Measurements from ENCODE around the gene ACTR8. TPM values are rescaled to one million over a fixed set of nuclear protein-coding genes. Genes with fewer than 3 reads are reported as not detected.

Gene ACTR8
- total RNA-seq, 1 donor from 2014 or later, result 43.6 TPM

- Histone ChIP-seq H3K4me3 (ENCODE audit: insufficient read depth, low read depth, low read length) (no peak overlapping the region), H4K20me1 (ENCODE audit: insufficient read depth, low read length) (no peaks in the 10 kb centered on the region), H3K27me3 (ENCODE audit: insufficient read depth, low read length) (no peaks in the 10 kb centered on the region), H3K9ac (ENCODE audit: low read length) (no peak overlapping the region), H3K36me3 (ENCODE audit: insufficient read depth, low read length) (no peaks in the 10 kb centered on the region), H3K4me2 (ENCODE audit: low read length) (no peak overlapping the region), H2AFZ (ENCODE audit: low read depth, low read length) (no peak overlapping the region), H3K27ac (ENCODE audit: low read depth, low read length) (no peak overlapping the region), H3K4me1 (ENCODE audit: insufficient read depth, low read length) (no peaks in the 10 kb centered on the region), H3K79me2 (ENCODE audit: insufficient read depth, low read length) (no peaks in the 10 kb centered on the region), H3K9me3 (ENCODE audit: insufficient read depth, low read depth, low read length) (no peaks in the 10 kb centered on the region)
- no peaks in the 10 kb centered on the region for H3K36me3 Mint-ChIP-seq (ENCODE audit: low read depth, unreplicated experiment)
- no peak for FAIRE-seq
- H3K27ac Mint-ChIP-seq (ENCODE audit: unreplicated experiment), result no peak overlapping the region
- peaks cover 7% of the 10 kb centered on the region for H3K4me1 Mint-ChIP-seq (ENCODE audit: low read depth, unreplicated experiment)
- H3K4me3 Mint-ChIP-seq (ENCODE audit: unreplicated experiment), result no peak overlapping the region
- peaks cover 16% of the 10 kb centered on the region for H3K27me3 Mint-ChIP-seq (ENCODE audit: low read depth, unreplicated experiment)
- TF ChIP-seq, protein P1, sequence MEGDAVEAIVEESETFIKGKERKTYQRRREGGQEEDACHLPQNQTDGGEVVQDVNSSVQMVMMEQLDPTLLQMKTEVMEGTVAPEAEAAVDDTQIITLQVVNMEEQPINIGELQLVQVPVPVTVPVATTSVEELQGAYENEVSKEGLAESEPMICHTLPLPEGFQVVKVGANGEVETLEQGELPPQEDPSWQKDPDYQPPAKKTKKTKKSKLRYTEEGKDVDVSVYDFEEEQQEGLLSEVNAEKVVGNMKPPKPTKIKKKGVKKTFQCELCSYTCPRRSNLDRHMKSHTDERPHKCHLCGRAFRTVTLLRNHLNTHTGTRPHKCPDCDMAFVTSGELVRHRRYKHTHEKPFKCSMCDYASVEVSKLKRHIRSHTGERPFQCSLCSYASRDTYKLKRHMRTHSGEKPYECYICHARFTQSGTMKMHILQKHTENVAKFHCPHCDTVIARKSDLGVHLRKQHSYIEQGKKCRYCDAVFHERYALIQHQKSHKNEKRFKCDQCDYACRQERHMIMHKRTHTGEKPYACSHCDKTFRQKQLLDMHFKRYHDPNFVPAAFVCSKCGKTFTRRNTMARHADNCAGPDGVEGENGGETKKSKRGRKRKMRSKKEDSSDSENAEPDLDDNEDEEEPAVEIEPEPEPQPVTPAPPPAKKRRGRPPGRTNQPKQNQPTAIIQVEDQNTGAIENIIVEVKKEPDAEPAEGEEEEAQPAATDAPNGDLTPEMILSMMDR (IDR thresholded peaks at IDR 0.05; ENCODE audit: insufficient read depth, low read depth, low read length), result no peak
- DNase-seq (ENCODE audit: low read depth), result no peak
- no peaks in the 10 kb centered on the region for H3K9me3 Mint-ChIP-seq (ENCODE audit: unreplicated experiment)
Measured at GRCh38 chr3:53819163-53819868, 62.6 kb downstream of the ACTR8 start.

DNA sequence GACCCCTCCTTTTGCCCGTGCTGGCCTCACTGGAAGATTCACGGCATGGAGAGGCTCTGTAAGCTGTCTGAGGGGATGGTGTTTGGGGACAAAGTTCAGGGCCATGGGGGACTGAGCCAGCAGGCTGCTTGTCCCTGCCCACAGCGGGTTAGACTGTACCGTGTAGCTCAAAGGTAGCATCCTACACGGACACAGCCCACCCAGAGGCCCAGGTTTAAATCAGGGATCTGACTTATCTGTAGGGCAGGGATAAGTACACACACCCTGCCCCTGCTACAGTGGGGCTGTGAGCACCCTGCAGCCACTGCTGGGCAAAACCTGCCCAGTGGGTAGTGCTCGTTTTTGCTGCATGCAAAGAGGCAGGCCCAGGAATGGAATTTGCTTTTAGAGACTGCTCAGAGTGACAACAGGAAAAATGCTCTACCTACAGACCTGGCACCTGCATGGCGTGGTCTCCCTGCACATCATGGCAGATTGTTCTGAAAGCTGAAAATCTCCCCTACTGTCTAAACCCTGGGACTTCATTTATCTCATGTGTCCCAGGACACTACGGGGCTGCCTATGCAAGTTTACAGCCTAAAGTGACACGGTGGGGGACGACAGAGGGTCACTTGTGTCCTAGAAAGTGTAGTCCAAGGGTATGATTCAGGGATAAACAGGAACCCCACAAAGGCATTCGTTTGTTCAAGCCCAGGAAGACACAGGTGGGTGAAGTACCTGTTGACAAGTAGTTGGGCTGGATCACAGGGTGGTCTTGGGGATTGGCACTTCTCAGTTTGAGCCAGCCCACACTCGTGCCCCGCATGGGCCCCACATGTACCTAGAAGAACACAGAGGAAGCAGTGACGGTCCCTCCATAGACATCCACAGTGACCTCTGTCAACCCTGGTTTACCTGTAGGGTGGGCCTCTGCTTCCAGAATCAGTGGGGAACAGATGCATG lies 63.5 kb downstream of the ACTR8 start:
- Histone ChIP-seq H3K4me2 (ENCODE audit: low read length) (no peak overlapping the region), H4K20me1 (ENCODE audit: insufficient read depth, low read length) (no peaks in the 10 kb centered on the region), H3K27ac (ENCODE audit: low read depth, low read length) (no peak overlapping the region), H3K36me3 (ENCODE audit: insufficient read depth, low read length) (no peaks in the 10 kb centered on the region), H2AFZ (ENCODE audit: low read depth, low read length) (no peak overlapping the region), H3K79me2 (ENCODE audit: insufficient read depth, low read length) (no peaks in the 10 kb centered on the region), H3K27me3 (ENCODE audit: insufficient read depth, low read length) (no peaks in the 10 kb centered on the region), H3K9ac (ENCODE audit: low read length) (no peak overlapping the region), H3K4me1 (ENCODE audit: insufficient read depth, low read length) (no peaks in the 10 kb centered on the region), H3K9me3 (ENCODE audit: insufficient read depth, low read depth, low read length) (no peaks in the 10 kb centered on the region), H3K4me3 (ENCODE audit: insufficient read depth, low read depth, low read length) (no peak overlapping the region)
- TF ChIP-seq, protein P1 (IDR thresholded peaks at IDR 0.05; ENCODE audit: insufficient read depth, low read depth, low read length), result no peak
- no peaks in the 10 kb centered on the region for H3K9me3 Mint-ChIP-seq (ENCODE audit: unreplicated experiment)
- DNase-seq (ENCODE audit: low read depth) (no peak), FAIRE-seq (no peak)
- H3K27ac Mint-ChIP-seq (ENCODE audit: unreplicated experiment), result no peak overlapping the region
- H3K4me1 Mint-ChIP-seq (ENCODE audit: low read depth, unreplicated experiment), result peaks cover 6% of the 10 kb centered on the region
- no peak overlapping the region for H3K4me3 Mint-ChIP-seq (ENCODE audit: unreplicated experiment)
- no peaks in the 10 kb centered on the region for H3K36me3 Mint-ChIP-seq (ENCODE audit: low read depth, unreplicated experiment)
- H3K27me3 Mint-ChIP-seq (ENCODE audit: low read depth, unreplicated experiment), result peaks cover 16% of the 10 kb centered on the region

GRCh38 chr3:53817809-53818208 lies 64.1 kb downstream of the ACTR8 start:
- Mint-ChIP-seq H3K9me3 (ENCODE audit: unreplicated experiment) (no peaks in the 10 kb centered on the region), H3K36me3 (ENCODE audit: low read depth, unreplicated experiment) (no peaks in the 10 kb centered on the region), H3K27ac (ENCODE audit: unreplicated experiment) (no peak overlapping the region), H3K4me3 (ENCODE audit: unreplicated experiment) (no peak overlapping the region), H3K4me1 (ENCODE audit: low read depth, unreplicated experiment) (peaks cover 6% of the 10 kb centered on the region), H3K27me3 (ENCODE audit: low read depth, unreplicated experiment) (peaks cover 16% of the 10 kb centered on the region)
- Histone ChIP-seq H3K27ac (ENCODE audit: low read depth, low read length) (no peak overlapping the region), H3K4me1 (ENCODE audit: insufficient read depth, low read length) (no peaks in the 10 kb centered on the region), H3K36me3 (ENCODE audit: insufficient read depth, low read length) (no peaks in the 10 kb centered on the region), H3K4me3 (ENCODE audit: insufficient read depth, low read depth, low read length) (no peak overlapping the region), H3K79me2 (ENCODE audit: insufficient read depth, low read length) (no peaks in the 10 kb centered on the region), H3K9me3 (ENCODE audit: insufficient read depth, low read depth, low read length) (no peaks in the 10 kb centered on the region), H3K27me3 (ENCODE audit: insufficient read depth, low read length) (no peaks in the 10 kb centered on the region), H2AFZ (ENCODE audit: low read depth, low read length) (no peak overlapping the region), H3K9ac (ENCODE audit: low read length) (no peak overlapping the region), H3K4me2 (ENCODE audit: low read length) (no peak overlapping the region), H4K20me1 (ENCODE audit: insufficient read depth, low read length) (no peaks in the 10 kb centered on the region)
- TF ChIP-seq, protein P1 (IDR thresholded peaks at IDR 0.05; ENCODE audit: insufficient read depth, low read depth, low read length), result no peak
- no peak for TF ChIP-seq EZH2 (IDR thresholded peaks at IDR 0.05; ENCODE audit: insufficient read depth, low read length)
- FAIRE-seq (no peak), DNase-seq (ENCODE audit: low read depth) (no peak)
